Caco-2 (cell line): ENCODE data around the gene PDCD6IP. TPM values are rescaled to one million over a fixed set of nuclear protein-coding genes. Genes with fewer than 3 reads are reported as not detected.

Experiments used
- BruUV-seq: library from RNA; stranded (reverse); fragments of 400-500 nt; replicated peaks from 2 replicates; lab custom pipeline; 2021; lab: Mats Ljungman, UMichigan
- CTCF ChIA-PET: fragments of 300-600 bp; sonication (Branson Sonifier 250); formaldehyde crosslinking; loops from one replicate; lab custom pipeline; 2022; ENCODE audit warnings: antibody characterized with exemption; lab: Charles Lee
- POLR2A ChIA-PET: fragments of 300-600 bp; sonication (Branson Sonifier 250); formaldehyde crosslinking; loops from one replicate; lab custom pipeline; 2022; ENCODE audit warnings: antibody characterized with exemption; lab: Charles Lee
- DNase-seq, 2 experiments: peaks; one replicate each; pipeline versions ENCODE4 v3.0.0 to v3.0.0-alpha.2; 2020 to 2022
- H3K27me3 ChIP-seq: replicated peaks from 2 replicates; pipeline ENCODE4 v1.6.0; 2011; ENCODE audit warnings: low read length; ENCODE audit not compliant: control insufficient read depth, insufficient read depth
- H3K36me3 ChIP-seq: 2 replicates; pipeline ENCODE4 v1.5.1; 2011; ENCODE audit warnings: low read length; ENCODE audit not compliant: control insufficient read depth, insufficient read depth
- H3K4me1 ChIP-seq: fragments of 250-450 bp; sonication (Bioruptor Pico); 2 replicates; pipeline ENCODE4 v1.5.1; 2020; ENCODE audit warnings: mild to moderate bottlenecking
- H3K4me3 ChIP-seq: 2 replicates; pipeline ENCODE4 v1.5.1; 2011; ENCODE audit warnings: low read depth, mild to moderate bottlenecking, control low read depth, low read length
- H3K9me3 ChIP-seq: fragments of 250-450 bp; sonication (Bioruptor Pico); 2 replicates; pipeline ENCODE4 v1.5.1; 2020; ENCODE audit warnings: mild to moderate bottlenecking, moderate library complexity
- H3K27ac Mint-ChIP-seq: one replicate; pipeline ENCODE4 v1.8.0; 2022; ENCODE audit warnings: mixed read lengths; ENCODE audit not compliant: unreplicated experiment
- H3K27me3 Mint-ChIP-seq: one replicate; pipeline ENCODE4 v1.8.0; 2022; ENCODE audit warnings: mixed read lengths; ENCODE audit not compliant: insufficient read depth, unreplicated experiment
- H3K36me3 Mint-ChIP-seq: one replicate; pipeline ENCODE4 v1.8.0; 2022; ENCODE audit warnings: mild to moderate bottlenecking, mixed read lengths; ENCODE audit not compliant: insufficient read depth, unreplicated experiment
- H3K4me1 Mint-ChIP-seq: one replicate; pipeline ENCODE4 v1.8.0; 2022; ENCODE audit warnings: low read depth, mixed read lengths; ENCODE audit not compliant: unreplicated experiment
- H3K4me3 Mint-ChIP-seq: one replicate; pipeline ENCODE4 v1.8.0; 2022; ENCODE audit warnings: mild to moderate bottlenecking, moderate library complexity, mixed read lengths; ENCODE audit not compliant: unreplicated experiment
- H3K9me3 Mint-ChIP-seq: one replicate; pipeline ENCODE4 v1.8.0; 2022; ENCODE audit warnings: mixed read lengths; ENCODE audit not compliant: unreplicated experiment
- CTCF ChIP-seq, 2 experiments: fragments of 200-600 bp in 1 of 2; IDR thresholded peaks; 1 replicate in 1 of 2; 2 replicates in 1 of 2; pipeline versions ENCODE4 v1.5.1 to v1.8.0; 2011 to 2022; ENCODE audit warnings: antibody characterized with exemption in 1 of 2, control low read depth in 1 of 2, inconsistent platforms in 1 of 2, low read depth in 1 of 2, low read length in 1 of 2, mild to moderate bottlenecking in 1 of 2, moderate library complexity in 1 of 2; ENCODE audit not compliant: insufficient read depth in 1 of 2, severe bottlenecking in 1 of 2, unreplicated experiment in 1 of 2
- intact Hi-C: fragments of 100-400 bp; cut with micrococcal nuclease; formaldehyde crosslinking; loops from one replicate; pipeline ENCODE4 v1.10.0; 2022; ENCODE audit not compliant: unreplicated experiment
- total RNA-seq: library from RNA; stranded (reverse); gene quantifications from 2 replicates; pipeline ENCODE4 v1.2.3, GENCODE V29; 2022

PDCD6IP gene
- total RNA-seq, 1 experiment from 2014 or later = 185 TPM

GRCh38 chr3:33875680-33876079 is 77.2 kb downstream of the PDCD6IP start:
- no TSS peak for BruUV-seq
- no peak for DNase-seq
- H3K27ac Mint-ChIP-seq = no peak overlapping the region
- H3K9me3 Mint-ChIP-seq = no peaks in the 10 kb centered on the region
- no peak for TF ChIP-seq CTCF (IDR thresholded peaks at IDR 0.05; ENCODE audit: insufficient read depth in 1 of 2, low read depth in 1 of 2, low read length in 1 of 2, severe bottlenecking in 1 of 2, unreplicated experiment in 1 of 2)
- H3K4me3 Mint-ChIP-seq = no peak overlapping the region
- Histone ChIP-seq H3K4me1 (no peaks in the 10 kb centered on the region), H3K4me3 (no peak overlapping the region), H3K27me3 (no peaks in the 10 kb centered on the region), H3K9me3 (no peaks in the 10 kb centered on the region), H3K36me3 (no peaks in the 10 kb centered on the region)
- CTCF ChIA-PET = no interaction called here
- intact Hi-C loops = no loop called here
- peaks cover 3% of the 10 kb centered on the region for H3K27me3 Mint-ChIP-seq
- peaks cover 11% of the 10 kb centered on the region for H3K36me3 Mint-ChIP-seq
- no peaks in the 10 kb centered on the region for H3K4me1 Mint-ChIP-seq
- POLR2A ChIA-PET = no interaction called here

GRCh38 chr3:33877187-33877586 is 78.8 kb downstream of the PDCD6IP start:
- peaks cover 3% of the 10 kb centered on the region for H3K27me3 Mint-ChIP-seq
- H3K9me3 Mint-ChIP-seq = no peaks in the 10 kb centered on the region
- intact Hi-C loops = no loop called here
- H3K36me3 Mint-ChIP-seq = peaks cover 10% of the 10 kb centered on the region
- H3K36me3 ChIP-seq = no peaks in the 10 kb centered on the region
- H3K4me1 ChIP-seq = no peaks in the 10 kb centered on the region
- BruUV-seq = no TSS peak
- DNase-seq = no peak
- POLR2A ChIA-PET = no interaction called here
- no peak for TF ChIP-seq CTCF (IDR thresholded peaks at IDR 0.05; ENCODE audit: insufficient read depth in 1 of 2, low read depth in 1 of 2, low read length in 1 of 2, severe bottlenecking in 1 of 2, unreplicated experiment in 1 of 2)
- H3K4me1 Mint-ChIP-seq = no peaks in the 10 kb centered on the region
- H3K9me3 ChIP-seq = no peaks in the 10 kb centered on the region
- no peak overlapping the region for H3K4me3 Mint-ChIP-seq
- H3K4me3 ChIP-seq = no peak overlapping the region
- H3K27ac Mint-ChIP-seq = no peak overlapping the region
- CTCF ChIA-PET = no interaction called here
- no peaks in the 10 kb centered on the region for H3K27me3 ChIP-seq

GRCh38 chr3:33879540-33879939 is 81.1 kb downstream of the PDCD6IP start:
- Mint-ChIP-seq H3K36me3 (peaks cover 6% of the 10 kb centered on the region), H3K4me1 (no peaks in the 10 kb centered on the region), H3K4me3 (no peak overlapping the region), H3K27ac (no peak overlapping the region), H3K27me3 (no peaks in the 10 kb centered on the region), H3K9me3 (no peaks in the 10 kb centered on the region)
- Histone ChIP-seq H3K36me3 (no peaks in the 10 kb centered on the region), H3K4me3 (no peak overlapping the region), H3K4me1 (no peaks in the 10 kb centered on the region), H3K9me3 (no peaks in the 10 kb centered on the region), H3K27me3 (no peaks in the 10 kb centered on the region)
- CTCF ChIA-PET = no interaction called here
- intact Hi-C loops = no loop called here
- POLR2A ChIA-PET = no interaction called here
- no TSS peak for BruUV-seq
- no peak for DNase-seq
- TF ChIP-seq CTCF (IDR thresholded peaks at IDR 0.05; ENCODE audit: insufficient read depth in 1 of 2, low read depth in 1 of 2, low read length in 1 of 2, severe bottlenecking in 1 of 2, unreplicated experiment in 1 of 2) = no peak
